A549 treated with GW870086 at 1 μM for 4 hours (cell line): Measurements from ENCODE around the gene ATPAF2. TPM values are rescaled to one million over a fixed set of nuclear protein-coding genes. Genes with fewer than 3 reads are reported as not detected.

Experiments used
- total RNA-seq: library from RNA; stranded (reverse); fragments of 200-300 nt; extraction: Qiagen RNA extraction; gene quantifications from 5 replicates; pipeline ENCODE4 v1.2.3, GENCODE V29; 2022; ENCODE audit warnings: low read depth

ATPAF2 gene
- 18.8 to 31.5 TPM (median 26.6 TPM) in 5 replicates for total RNA-seq

DNA sequence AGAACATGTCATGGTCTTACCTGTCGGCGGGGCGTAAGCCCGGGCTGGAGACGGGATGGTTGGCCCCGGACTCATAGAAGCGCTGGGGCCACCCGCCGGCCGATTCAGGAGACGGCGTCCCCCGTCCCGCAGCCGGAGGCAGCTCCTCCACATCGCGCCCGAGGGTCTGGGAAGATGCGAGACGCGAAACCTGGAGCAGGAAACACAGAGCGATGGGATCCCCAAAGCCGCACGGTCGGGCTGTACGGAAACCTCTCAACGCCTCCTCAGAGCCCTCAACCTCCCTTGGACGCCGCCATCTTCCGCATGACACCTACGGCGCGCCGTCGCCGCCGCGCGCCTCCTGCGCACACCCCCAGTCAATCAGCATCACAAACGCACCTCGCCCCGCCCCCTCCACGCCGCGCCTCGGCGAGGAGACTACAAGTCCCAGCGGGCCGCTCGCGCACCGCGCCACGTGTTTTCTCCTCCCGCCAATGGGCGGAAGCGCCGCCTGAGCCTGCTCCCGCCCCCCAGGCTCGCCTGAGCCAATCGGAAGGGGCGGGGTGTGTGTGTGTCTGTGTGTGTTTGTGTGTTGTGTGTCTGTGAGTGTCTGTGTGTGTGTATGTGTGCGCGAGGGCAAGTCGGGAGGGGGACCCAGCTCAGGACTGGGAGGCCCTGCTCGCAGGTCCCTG is at the start of gene ATPAF2, which contains the start of gene GID4:
Gene ATPAF2, minus strand, starts transcription at position 308 of the 674 bp plus-strand sequence. Its CDS starts 155 bp downstream, at position 153.
Gene GID4, plus strand, starts transcription at position 548 of the 674 bp plus-strand sequence. Its CDS starts 57 bp downstream, at position 605.

DNA sequence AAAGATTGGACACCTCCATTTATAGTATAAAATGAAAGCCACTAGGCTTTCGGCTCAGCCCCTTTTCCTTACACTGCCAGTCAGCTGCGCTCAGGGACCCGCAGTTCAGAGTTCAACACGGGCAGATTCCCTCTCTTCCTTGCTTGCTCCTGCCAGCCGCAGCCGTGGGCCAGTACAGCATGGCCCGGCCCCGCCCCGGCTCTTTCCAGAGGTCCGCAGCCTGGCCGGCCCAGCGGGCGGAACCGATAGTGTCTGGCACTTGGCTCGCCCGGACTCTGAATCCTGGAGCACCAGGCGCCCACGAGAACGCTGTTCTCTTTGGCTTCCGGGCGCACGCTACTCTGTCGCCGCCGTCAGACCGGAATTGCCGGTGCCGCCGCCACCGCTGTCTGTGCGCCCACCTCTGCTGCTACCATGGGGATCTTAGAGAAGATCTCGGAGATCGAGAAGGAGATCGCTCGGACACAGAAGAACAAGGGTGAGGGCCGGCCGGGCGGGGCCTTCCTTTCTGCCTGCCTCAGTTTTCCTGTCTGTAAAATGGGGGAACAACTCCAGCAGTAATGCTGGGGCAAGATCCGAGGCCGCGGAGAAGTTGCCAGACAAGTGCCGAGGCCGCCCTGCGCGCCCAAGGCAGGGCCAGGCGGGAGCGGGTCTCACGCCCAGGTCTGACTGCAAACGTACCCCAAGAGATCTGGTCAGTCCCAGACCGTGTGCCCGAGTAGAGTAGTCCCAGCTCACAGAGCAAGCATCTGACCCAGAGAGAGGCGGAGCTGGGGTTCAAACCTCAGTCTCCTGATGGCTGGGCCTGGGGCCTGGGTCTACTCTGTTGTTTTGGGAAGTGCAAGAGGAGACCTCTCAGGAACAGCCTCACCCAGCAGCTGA is 48.9 kb upstream of the ATPAF2 start, which contains the start of gene DRG2:
Gene DRG2, plus strand, starts transcription at position 339 of the 882 bp plus-strand sequence. Its CDS starts 76 bp downstream, at position 415.

DNA sequence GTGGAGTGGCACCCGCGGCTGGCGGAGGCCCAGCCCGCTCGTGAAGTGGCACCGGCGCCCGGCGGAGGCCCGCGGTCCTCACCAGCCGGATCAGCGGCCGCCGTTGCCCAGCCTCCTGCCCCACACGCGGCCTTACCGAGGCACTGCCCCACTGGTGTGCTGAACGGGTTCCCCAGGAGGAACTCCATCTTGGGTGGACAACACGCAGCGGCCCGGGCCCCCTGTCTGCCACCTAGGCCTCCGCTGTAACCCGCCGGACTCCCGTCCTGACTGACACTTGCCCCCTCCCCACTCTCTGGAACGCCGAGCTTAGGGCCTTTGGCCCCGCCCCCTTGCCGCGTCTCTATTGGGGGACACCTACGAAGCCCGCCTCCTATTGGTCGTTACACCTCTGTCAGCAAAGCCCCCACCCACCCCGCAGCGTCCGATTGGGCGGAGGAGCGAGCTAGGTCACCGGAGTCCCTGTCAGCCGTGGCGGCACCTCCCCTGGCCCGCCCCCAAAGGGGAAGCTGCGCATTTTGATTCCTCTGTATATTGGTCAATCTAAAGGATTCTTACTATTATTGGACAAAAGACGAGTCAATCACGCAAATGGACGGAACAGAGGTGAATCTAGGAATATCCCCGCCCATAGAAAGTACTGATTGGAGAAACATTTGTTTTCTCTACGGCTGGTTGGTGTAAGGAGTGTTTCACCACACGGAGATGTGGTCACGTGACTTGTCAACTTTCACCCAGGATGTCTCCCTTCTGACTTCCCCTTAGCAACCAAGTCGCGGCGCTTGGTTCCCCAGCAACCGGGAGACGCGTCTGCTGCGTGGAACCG is 66.6 kb downstream of the ATPAF2 start, which contains the start of the genes DRC3 and TOM1L2:
Gene DRC3, plus strand, starts transcription at position 737 of the 826 bp plus-strand sequence. CDS start 4,737 bp downstream, outside the sequence.
Gene TOM1L2, minus strand, starts transcription at position 275 of the 826 bp plus-strand sequence. Its CDS starts 87 bp downstream, at position 188.

Other genes with a start within 250 kb of the ATPAF2 start
- 58.2 to 79.7 TPM (median 73.7 TPM) in 5 replicates for gene SREBF1, start 202.2 kb downstream of the ATPAF2 start, total RNA-seq
- gene TOM1L2, start 66.8 kb downstream of the ATPAF2 start, total RNA-seq: 15.2 to 23.5 TPM (median 20.2 TPM) in 5 replicates
- 1.4 to 2.4 TPM (median 1.8 TPM) in 5 replicates for gene DRC3, start 66.3 kb downstream of the ATPAF2 start, total RNA-seq
- gene GID4, start 240 bp upstream of the ATPAF2 start, total RNA-seq: 8.5 to 11.9 TPM (median 10.7 TPM) in 5 replicates
- gene DRG2, start 48.8 kb upstream of the ATPAF2 start, total RNA-seq: 43.1 to 53.9 TPM (median 50.9 TPM) in 5 replicates
- 0.28 to 1.1 TPM (median 0.71 TPM) in 5 replicates for gene MYO15A, start 69.6 kb upstream of the ATPAF2 start, total RNA-seq
- gene ALKBH5, start 144.7 kb upstream of the ATPAF2 start, total RNA-seq: 47.1 to 54.5 TPM (median 51.4 TPM) in 5 replicates
- gene LLGL1, start 186.5 kb upstream of the ATPAF2 start, total RNA-seq: 11.9 to 16.5 TPM (median 14.9 TPM) in 5 replicates
- gene FLII, start 219.6 kb upstream of the ATPAF2 start, total RNA-seq: 214 to 246 TPM (median 235 TPM) in 5 replicates
- gene MIEF2, start 221.5 kb upstream of the ATPAF2 start, total RNA-seq: 5.7 to 10.2 TPM (median 8.8 TPM) in 5 replicates